ENCODE measurements around the gene CIDEC. TPM values are rescaled to one million over a fixed set of nuclear protein-coding genes. Genes with fewer than 3 reads are reported as not detected.
A peak's percentile ranks its signal among the peaks of the same experiment; 100 is the strongest.
"Not testable (repeated sequence)": the region's sequence is repeated elsewhere in the genome, so short reads cannot be mapped to it uniquely, and the experiment has no call there.

Gene CIDEC
- total RNA-seq, 1 donor: not detected

- Histone ChIP-seq H3K79me2 (ENCODE audit: insufficient read depth, low read length) (no peaks in the 10 kb centered on the region), H2AFZ (ENCODE audit: low read length) (no peak overlapping the region), H3K4me2 (ENCODE audit: insufficient read depth, low read length) (no peak overlapping the region), H3K4me3 (ENCODE audit: insufficient read depth, low read length) (no peak overlapping the region), H3K27me3 (ENCODE audit: insufficient read depth, low read length) (no peaks in the 10 kb centered on the region), H3K9me3 (ENCODE audit: low read depth, low read length) (no peaks in the 10 kb centered on the region), H3K36me3 (ENCODE audit: insufficient read depth, low read length) (no peaks in the 10 kb centered on the region), H3K27ac (ENCODE audit: low read depth, low read length) (no peak overlapping the region), H3K4me1 (ENCODE audit: insufficient read depth, low read length) (peaks cover 5% of the 10 kb centered on the region), H4K20me1 (ENCODE audit: insufficient read depth, low read length) (no peaks in the 10 kb centered on the region)
- no peak for TF ChIP-seq CTCF (IDR thresholded peaks at IDR 0.05; ENCODE audit: extremely low read depth, low read depth, low read length)
- DNase-seq (ENCODE audit: insufficient read length, low spot score, missing footprints): peak; percentile 25
These were observed 20.5 kb downstream of the CIDEC start for GRCh38 chr3:9859530-9860025.

DNA sequence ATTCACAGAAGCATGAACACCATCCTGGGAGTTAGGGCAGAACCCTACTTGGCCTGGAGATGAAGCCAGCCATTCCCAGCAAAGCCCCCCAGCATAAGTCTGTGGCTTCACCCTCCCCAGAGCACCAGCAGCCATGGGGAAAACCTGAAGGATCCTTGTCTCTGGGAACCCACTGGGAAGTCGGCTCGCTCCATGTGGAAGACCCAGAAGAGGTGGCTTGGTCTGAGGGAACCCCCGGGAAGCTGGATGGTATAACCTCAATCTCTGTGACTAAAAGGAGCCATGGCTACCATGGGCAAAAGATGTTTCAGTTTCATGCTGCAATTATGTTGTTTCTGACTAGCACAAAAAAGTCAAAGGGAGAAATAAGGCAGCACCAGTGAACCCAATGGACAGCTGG, 24.5 kb downstream of the CIDEC start:
- H3K27me3 ChIP-seq (ENCODE audit: insufficient read depth, low read length): peaks cover 3% of the 10 kb centered on the region
- H2AFZ ChIP-seq (ENCODE audit: low read length): no peak overlapping the region
- H4K20me1 ChIP-seq (ENCODE audit: insufficient read depth, low read length): no peaks in the 10 kb centered on the region
- H3K4me3 ChIP-seq (ENCODE audit: insufficient read depth, low read length): no peak overlapping the region
- H3K4me2 ChIP-seq (ENCODE audit: insufficient read depth, low read length): no peak overlapping the region
- H3K79me2 ChIP-seq (ENCODE audit: insufficient read depth, low read length): no peaks in the 10 kb centered on the region
- H3K9me3 ChIP-seq (ENCODE audit: low read depth, low read length): no peaks in the 10 kb centered on the region
- no peak for TF ChIP-seq CTCF (IDR thresholded peaks at IDR 0.05; ENCODE audit: extremely low read depth, low read depth, low read length)
- H3K36me3 ChIP-seq (ENCODE audit: insufficient read depth, low read length): no peaks in the 10 kb centered on the region
- no peaks in the 10 kb centered on the region for H3K4me1 ChIP-seq (ENCODE audit: insufficient read depth, low read length)
- DNase-seq (ENCODE audit: insufficient read length, low spot score, missing footprints): peak; percentile 53
- H3K27ac ChIP-seq (ENCODE audit: low read depth, low read length): no peak overlapping the region

- not testable (repeated sequence) for H3K79me2 ChIP-seq (ENCODE audit: insufficient read depth, low read length); H3K36me3 ChIP-seq (ENCODE audit: insufficient read depth, low read length); H3K9me3 ChIP-seq (ENCODE audit: low read depth, low read length); H4K20me1 ChIP-seq (ENCODE audit: insufficient read depth, low read length); H3K4me1 ChIP-seq (ENCODE audit: insufficient read depth, low read length); H3K27ac ChIP-seq (ENCODE audit: low read depth, low read length); H2AFZ ChIP-seq (ENCODE audit: low read length); DNase-seq (ENCODE audit: insufficient read length, low spot score, missing footprints); H3K4me2 ChIP-seq (ENCODE audit: insufficient read depth, low read length); H3K4me3 ChIP-seq (ENCODE audit: insufficient read depth, low read length); H3K27me3 ChIP-seq (ENCODE audit: insufficient read depth, low read length)
These were observed 25.6 kb downstream of the CIDEC start for GRCh38 chr3:9854291-9854940.

DNA sequence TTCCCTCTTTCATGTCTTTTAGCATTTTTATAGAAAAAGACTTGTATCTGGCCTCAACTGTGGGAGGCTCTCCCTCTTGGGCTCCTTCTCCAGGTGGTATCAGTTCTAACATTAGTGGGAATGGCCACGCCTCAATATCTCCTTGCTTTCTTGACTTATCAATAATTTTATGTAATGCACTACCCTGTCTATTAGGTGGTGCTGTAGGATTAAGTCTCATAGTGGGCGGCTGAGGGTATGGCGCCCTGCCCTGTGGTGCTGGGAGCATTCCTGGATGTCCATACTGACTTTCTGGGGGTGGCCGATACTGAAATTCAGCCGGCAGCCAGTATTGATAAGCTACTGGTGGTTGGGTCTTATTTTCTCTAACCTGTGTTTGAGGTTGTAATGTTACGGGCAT, 27.5 kb downstream of the CIDEC start:
- no peaks in the 10 kb centered on the region for H3K79me2 ChIP-seq (ENCODE audit: insufficient read depth, low read length)
- no peak overlapping the region for H3K4me2 ChIP-seq (ENCODE audit: insufficient read depth, low read length)
- no peaks in the 10 kb centered on the region for H3K4me1 ChIP-seq (ENCODE audit: insufficient read depth, low read length)
- no peak overlapping the region for H3K4me3 ChIP-seq (ENCODE audit: insufficient read depth, low read length)
- H4K20me1 ChIP-seq (ENCODE audit: insufficient read depth, low read length): no peaks in the 10 kb centered on the region
- peaks cover 3% of the 10 kb centered on the region for H3K27me3 ChIP-seq (ENCODE audit: insufficient read depth, low read length)
- no peak for DNase-seq (ENCODE audit: insufficient read length, low spot score, missing footprints)
- no peaks in the 10 kb centered on the region for H3K9me3 ChIP-seq (ENCODE audit: low read depth, low read length)
- TF ChIP-seq CTCF (IDR thresholded peaks at IDR 0.05; ENCODE audit: extremely low read depth, low read depth, low read length): no peak
- H2AFZ ChIP-seq (ENCODE audit: low read length): no peak overlapping the region
- H3K27ac ChIP-seq (ENCODE audit: low read depth, low read length): no peak overlapping the region
- no peaks in the 10 kb centered on the region for H3K36me3 ChIP-seq (ENCODE audit: insufficient read depth, low read length)

GRCh38 chr3:9851926-9852325, 28.1 kb downstream of the CIDEC start:
- not testable (repeated sequence) for H3K79me2 ChIP-seq (ENCODE audit: insufficient read depth, low read length); H4K20me1 ChIP-seq (ENCODE audit: insufficient read depth, low read length); H2AFZ ChIP-seq (ENCODE audit: low read length); H3K36me3 ChIP-seq (ENCODE audit: insufficient read depth, low read length); H3K9me3 ChIP-seq (ENCODE audit: low read depth, low read length); DNase-seq (ENCODE audit: insufficient read length, low spot score, missing footprints); H3K4me3 ChIP-seq (ENCODE audit: insufficient read depth, low read length); H3K4me1 ChIP-seq (ENCODE audit: insufficient read depth, low read length); H3K27ac ChIP-seq (ENCODE audit: low read depth, low read length); H3K27me3 ChIP-seq (ENCODE audit: insufficient read depth, low read length); H3K4me2 ChIP-seq (ENCODE audit: insufficient read depth, low read length)

DNA sequence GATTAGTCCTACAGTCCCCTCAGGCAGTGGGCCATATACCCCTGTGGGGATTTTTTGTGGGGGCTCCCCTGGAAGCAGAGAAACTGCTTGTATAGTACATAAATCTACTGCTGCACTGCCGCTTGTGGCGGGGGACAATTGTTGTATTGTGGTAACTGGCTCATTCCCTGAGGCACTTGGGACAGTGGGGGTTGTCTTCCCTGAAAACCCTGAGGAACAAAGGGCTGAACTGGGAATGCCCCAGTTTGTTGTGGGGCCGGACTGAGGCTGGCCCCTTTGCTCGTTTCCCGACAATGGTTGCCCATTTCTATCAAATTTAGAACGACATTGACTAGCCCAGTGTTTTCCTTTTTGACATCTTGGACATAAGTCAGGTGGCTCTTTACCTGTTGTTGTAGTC, 28.7 kb downstream of the CIDEC start:
- not testable (repeated sequence) for H3K36me3 ChIP-seq (ENCODE audit: insufficient read depth, low read length); H3K27ac ChIP-seq (ENCODE audit: low read depth, low read length); DNase-seq (ENCODE audit: insufficient read length, low spot score, missing footprints); H3K4me1 ChIP-seq (ENCODE audit: insufficient read depth, low read length); H2AFZ ChIP-seq (ENCODE audit: low read length); H3K4me3 ChIP-seq (ENCODE audit: insufficient read depth, low read length); H3K4me2 ChIP-seq (ENCODE audit: insufficient read depth, low read length); H3K79me2 ChIP-seq (ENCODE audit: insufficient read depth, low read length); H3K9me3 ChIP-seq (ENCODE audit: low read depth, low read length); H3K27me3 ChIP-seq (ENCODE audit: insufficient read depth, low read length); H4K20me1 ChIP-seq (ENCODE audit: insufficient read depth, low read length)

All from osteoblast (primary cell).